ENCODE measurements around the gene SKIC3.

GRCh38 chr5:95595289-95595931, 40.6 kb upstream of the SKIC3 start:
- no peak for TF ChIP-seq EZH2 (IDR thresholded peaks at IDR 0.05; ENCODE audit: low read depth, unreplicated experiment)
- TF ChIP-seq CTCF (conservative IDR thresholded peaks at IDR 0.05; ENCODE audit: low read depth in 2 of 2) = no peak
- TF ChIP-seq, protein P1, sequence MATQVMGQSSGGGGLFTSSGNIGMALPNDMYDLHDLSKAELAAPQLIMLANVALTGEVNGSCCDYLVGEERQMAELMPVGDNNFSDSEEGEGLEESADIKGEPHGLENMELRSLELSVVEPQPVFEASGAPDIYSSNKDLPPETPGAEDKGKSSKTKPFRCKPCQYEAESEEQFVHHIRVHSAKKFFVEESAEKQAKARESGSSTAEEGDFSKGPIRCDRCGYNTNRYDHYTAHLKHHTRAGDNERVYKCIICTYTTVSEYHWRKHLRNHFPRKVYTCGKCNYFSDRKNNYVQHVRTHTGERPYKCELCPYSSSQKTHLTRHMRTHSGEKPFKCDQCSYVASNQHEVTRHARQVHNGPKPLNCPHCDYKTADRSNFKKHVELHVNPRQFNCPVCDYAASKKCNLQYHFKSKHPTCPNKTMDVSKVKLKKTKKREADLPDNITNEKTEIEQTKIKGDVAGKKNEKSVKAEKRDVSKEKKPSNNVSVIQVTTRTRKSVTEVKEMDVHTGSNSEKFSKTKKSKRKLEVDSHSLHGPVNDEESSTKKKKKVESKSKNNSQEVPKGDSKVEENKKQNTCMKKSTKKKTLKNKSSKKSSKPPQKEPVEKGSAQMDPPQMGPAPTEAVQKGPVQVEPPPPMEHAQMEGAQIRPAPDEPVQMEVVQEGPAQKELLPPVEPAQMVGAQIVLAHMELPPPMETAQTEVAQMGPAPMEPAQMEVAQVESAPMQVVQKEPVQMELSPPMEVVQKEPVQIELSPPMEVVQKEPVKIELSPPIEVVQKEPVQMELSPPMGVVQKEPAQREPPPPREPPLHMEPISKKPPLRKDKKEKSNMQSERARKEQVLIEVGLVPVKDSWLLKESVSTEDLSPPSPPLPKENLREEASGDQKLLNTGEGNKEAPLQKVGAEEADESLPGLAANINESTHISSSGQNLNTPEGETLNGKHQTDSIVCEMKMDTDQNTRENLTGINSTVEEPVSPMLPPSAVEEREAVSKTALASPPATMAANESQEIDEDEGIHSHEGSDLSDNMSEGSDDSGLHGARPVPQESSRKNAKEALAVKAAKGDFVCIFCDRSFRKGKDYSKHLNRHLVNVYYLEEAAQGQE (IDR thresholded peaks at IDR 0.05; ENCODE audit: unreplicated experiment) = no peak
- TF ChIP-seq EZH2phosphoT487 (IDR thresholded peaks at IDR 0.05; ENCODE audit: unreplicated experiment) = no peak
- TF ChIP-seq, protein P2, sequence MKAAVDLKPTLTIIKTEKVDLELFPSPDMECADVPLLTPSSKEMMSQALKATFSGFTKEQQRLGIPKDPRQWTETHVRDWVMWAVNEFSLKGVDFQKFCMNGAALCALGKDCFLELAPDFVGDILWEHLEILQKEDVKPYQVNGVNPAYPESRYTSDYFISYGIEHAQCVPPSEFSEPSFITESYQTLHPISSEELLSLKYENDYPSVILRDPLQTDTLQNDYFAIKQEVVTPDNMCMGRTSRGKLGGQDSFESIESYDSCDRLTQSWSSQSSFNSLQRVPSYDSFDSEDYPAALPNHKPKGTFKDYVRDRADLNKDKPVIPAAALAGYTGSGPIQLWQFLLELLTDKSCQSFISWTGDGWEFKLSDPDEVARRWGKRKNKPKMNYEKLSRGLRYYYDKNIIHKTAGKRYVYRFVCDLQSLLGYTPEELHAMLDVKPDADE (IDR thresholded peaks at IDR 0.05) = no peak
- no peak for TF ChIP-seq POLR2AphosphoS5 (IDR thresholded peaks at IDR 0.05; ENCODE audit: low read depth)
- no peak for TF ChIP-seq CREB1 (CRISPR knock-in tag; IDR thresholded peaks at IDR 0.05; ENCODE audit: low read depth)
- no peak for TF ChIP-seq JUNB (IDR thresholded peaks at IDR 0.05; ENCODE audit: unreplicated experiment)
- TF ChIP-seq ZNF114 (CRISPR knock-in tag; IDR thresholded peaks at IDR 0.05) = no peak
- TF ChIP-seq ZNF331 (CRISPR knock-in tag; IDR thresholded peaks at IDR 0.05; ENCODE audit: low read depth) = no peak
- no peak for TF ChIP-seq STAT1 (IDR thresholded peaks at IDR 0.05; ENCODE audit: unreplicated experiment)

Data from GM23338 (cell line).